Progenitor cell of endocrine pancreas (in vitro differentiated cells): ENCODE data around the gene TRMT61A. TPM values are rescaled to one million over a fixed set of nuclear protein-coding genes. Genes with fewer than 3 reads are reported as not detected.
A peak's percentile ranks its signal among the peaks of the same experiment; 100 is the strongest.

Experiments used
- DNase-seq: peaks from one replicate; pipeline ENCODE4 v3.0.0; 2021; ENCODE audit warnings: low spot score; ENCODE audit not compliant: unreplicated experiment
- H3K27ac Mint-ChIP-seq: 2 replicates; pipeline ENCODE4 v1.8.0; 2021; ENCODE audit warnings: mild to moderate bottlenecking, moderate library complexity, mixed read lengths
- H3K27me3 Mint-ChIP-seq: 2 replicates; pipeline ENCODE4 v1.8.0; 2021; ENCODE audit warnings: mixed read lengths
- H3K36me3 Mint-ChIP-seq: 2 replicates; pipeline ENCODE4 v1.8.0; 2022; ENCODE audit warnings: mixed read lengths; ENCODE audit not compliant: insufficient read depth
- H3K4me1 Mint-ChIP-seq: 2 replicates; pipeline ENCODE4 v1.8.0; 2021; ENCODE audit warnings: low read depth, mixed read lengths
- H3K4me3 Mint-ChIP-seq: 2 replicates; pipeline ENCODE4 v1.8.0; 2021; ENCODE audit warnings: low read depth, mild to moderate bottlenecking, moderate library complexity, mixed read lengths
- H3K9me3 Mint-ChIP-seq: 2 replicates; pipeline ENCODE4 v1.8.0; 2021; ENCODE audit warnings: low read depth, mixed read lengths
- CTCF ChIP-seq: fragments of 200-600 bp; sonication (generic); IDR thresholded peaks from one replicate; pipeline ENCODE4 v1.5.0; 2021; ENCODE audit warnings: antibody characterized with exemption, mild to moderate bottlenecking; ENCODE audit not compliant: unreplicated experiment
- total RNA-seq: library from RNA; stranded (reverse); gene quantifications from 2 replicates; pipeline ENCODE4 v1.2.1, GENCODE V29; 2021

TRMT61A gene
- total RNA-seq, 1 donor from 2014 or later = 10.3 TPM

GRCh38 chr14:103496776-103497175 lies 32.2 kb upstream of the TRMT61A start:
- DNase-seq = no peak
- peaks cover 6% of the 10 kb centered on the region for H3K36me3 Mint-ChIP-seq
- no peaks in the 10 kb centered on the region for H3K9me3 Mint-ChIP-seq
- H3K4me1 Mint-ChIP-seq = no peaks in the 10 kb centered on the region
- no peak for TF ChIP-seq CTCF
- H3K27me3 Mint-ChIP-seq = no peaks in the 10 kb centered on the region
- H3K27ac Mint-ChIP-seq = no peak overlapping the region
- H3K4me3 Mint-ChIP-seq = no peak overlapping the region

- Mint-ChIP-seq H3K4me1 (no peaks in the 10 kb centered on the region), H3K36me3 (peaks cover 10% of the 10 kb centered on the region), H3K4me3 (no peak overlapping the region), H3K27ac (no peak overlapping the region), H3K27me3 (no peaks in the 10 kb centered on the region), H3K9me3 (no peaks in the 10 kb centered on the region)
- no peak for TF ChIP-seq CTCF
- no peak for DNase-seq
Observed at GRCh38 chr14:103499709-103500108, 29.3 kb upstream of the TRMT61A start.

- peak; percentile 72 for DNase-seq
- H3K4me1 Mint-ChIP-seq = no peaks in the 10 kb centered on the region
- H3K9me3 Mint-ChIP-seq = no peaks in the 10 kb centered on the region
- peak overlapping the region; percentile 70 for H3K27ac Mint-ChIP-seq
- H3K36me3 Mint-ChIP-seq = peaks cover 17% of the 10 kb centered on the region
- H3K27me3 Mint-ChIP-seq = no peaks in the 10 kb centered on the region
- peak; percentile 95 for TF ChIP-seq CTCF
- H3K4me3 Mint-ChIP-seq = no peak overlapping the region
Observed at GRCh38 chr14:103500148-103500990, 28.6 kb upstream of the TRMT61A start.

GRCh38 chr14:103501041-103501870 lies 27.7 kb upstream of the TRMT61A start:
- Mint-ChIP-seq H3K36me3 (peaks cover 18% of the 10 kb centered on the region), H3K4me1 (no peaks in the 10 kb centered on the region), H3K4me3 (no peak overlapping the region), H3K9me3 (no peaks in the 10 kb centered on the region), H3K27me3 (no peaks in the 10 kb centered on the region), H3K27ac (no peak overlapping the region)
- no peak for DNase-seq
- TF ChIP-seq CTCF = no peak

- no peak overlapping the region for H3K27ac Mint-ChIP-seq
- no peaks in the 10 kb centered on the region for H3K4me1 Mint-ChIP-seq
- no peak overlapping the region for H3K4me3 Mint-ChIP-seq
- TF ChIP-seq CTCF = no peak
- no peaks in the 10 kb centered on the region for H3K27me3 Mint-ChIP-seq
- H3K9me3 Mint-ChIP-seq = no peaks in the 10 kb centered on the region
- peaks cover 19% of the 10 kb centered on the region for H3K36me3 Mint-ChIP-seq
- DNase-seq = no peak
Observed at GRCh38 chr14:103501921-103502669, 26.9 kb upstream of the TRMT61A start.
